Mesodermal cell (in vitro differentiated cells): ENCODE data around the gene SLC16A4.

Experiments
- H3K27ac ChIP-seq: 2 replicates; pipeline ENCODE4 v1.7.0; 2013; ENCODE audit warnings: mild to moderate bottlenecking, low read depth, low read length, moderate library complexity; ENCODE audit not compliant: severe bottlenecking
- H3K36me3 ChIP-seq: 2 replicates; pipeline ENCODE4 v1.7.1; 2013; ENCODE audit warnings: mild to moderate bottlenecking, low read length, moderate library complexity; ENCODE audit not compliant: control insufficient read depth, insufficient read depth
- H3K4me1 ChIP-seq: one replicate; pipeline ENCODE4 v1.7.1; 2013; ENCODE audit warnings: mild to moderate bottlenecking, low read length; ENCODE audit not compliant: insufficient read depth, control insufficient read depth, poor library complexity, severe bottlenecking
- H3K4me3 ChIP-seq: 2 replicates; pipeline ENCODE4 v1.7.0; 2013; ENCODE audit warnings: low read length, control low read depth, mild to moderate bottlenecking; ENCODE audit not compliant: insufficient read depth, poor library complexity, severe bottlenecking; ENCODE audit errors: extremely low read depth
- H3K9me3 ChIP-seq: 2 replicates; pipeline ENCODE4 v1.7.1; 2013; ENCODE audit warnings: mild to moderate bottlenecking, low read length, moderate library complexity; ENCODE audit not compliant: control insufficient read depth
- WGBS, 2 experiments: methylation state at CpG; one replicate each; pipeline ENCODE4 v1.1.5; 2013; ENCODE audit warnings: missing lambda C conversion rate in 2 of 2; ENCODE audit not compliant: insufficient coverage in 2 of 2; 5-methylcytosine and 5-hydroxymethylcytosine counted together

SLC16A4 gene

GRCh38 chr1:110326826-110327225 lies 64.0 kb downstream of the SLC16A4 start:
- Histone ChIP-seq H3K27ac (no peak overlapping the region), H3K4me1 (no peaks in the 10 kb centered on the region), H3K4me3 (no peak overlapping the region), H3K36me3 (no peaks in the 10 kb centered on the region), H3K9me3 (no peaks in the 10 kb centered on the region)
- WGBS, 2 experiments, result 100% methylated on average over 1 of the region's 1 CpG; no CpG with 5 or more reads in 1 of the 2 experiments

GRCh38 chr1:110324667-110325066 lies 66.2 kb downstream of the SLC16A4 start:
- no peaks in the 10 kb centered on the region for H3K36me3 ChIP-seq
- H3K9me3 ChIP-seq, result no peaks in the 10 kb centered on the region
- H3K4me1 ChIP-seq, result no peaks in the 10 kb centered on the region
- no peak overlapping the region for H3K27ac ChIP-seq
- no peak overlapping the region for H3K4me3 ChIP-seq
- WGBS, 2 experiments, result no CpG with 5 or more reads among the region's 1 CpG

GRCh38 chr1:110321846-110322245 lies 69.0 kb downstream of the SLC16A4 start:
- Histone ChIP-seq H3K9me3 (no peaks in the 10 kb centered on the region), H3K36me3 (no peaks in the 10 kb centered on the region), H3K27ac (no peak overlapping the region), H3K4me1 (peaks cover 5% of the 10 kb centered on the region), H3K4me3 (no peak overlapping the region)
- 93 to 98% methylated on average over 3 to 4 of the region's 4 CpGs for WGBS, 2 experiments

- Histone ChIP-seq H3K9me3 (no peaks in the 10 kb centered on the region), H3K36me3 (no peaks in the 10 kb centered on the region), H3K4me1 (peaks cover 5% of the 10 kb centered on the region), H3K4me3 (no peak overlapping the region), H3K27ac (no peak overlapping the region)
- WGBS, 2 experiments, result no CpG with 5 or more reads among the region's 2 CpGs
Measured at GRCh38 chr1:110321045-110321444, 69.8 kb downstream of the SLC16A4 start.

GRCh38 chr1:110320168-110320518 lies 70.7 kb downstream of the SLC16A4 start:
- peaks cover 5% of the 10 kb centered on the region for H3K4me1 ChIP-seq
- no peak overlapping the region for H3K27ac ChIP-seq
- no peak overlapping the region for H3K4me3 ChIP-seq
- H3K36me3 ChIP-seq, result no peaks in the 10 kb centered on the region
- WGBS, 2 experiments, result 100% methylated on average over 1 of the region's 1 CpG; no CpG with 5 or more reads in 1 of the 2 experiments
- no peaks in the 10 kb centered on the region for H3K9me3 ChIP-seq

- H3K4me1 ChIP-seq, result peaks cover 5% of the 10 kb centered on the region
- H3K9me3 ChIP-seq, result no peaks in the 10 kb centered on the region
- no peaks in the 10 kb centered on the region for H3K36me3 ChIP-seq
- H3K27ac ChIP-seq, result no peak overlapping the region
- no peak overlapping the region for H3K4me3 ChIP-seq
- 60% methylated on average over 1 of the region's 4 CpGs for WGBS, 2 experiments
Measured at GRCh38 chr1:110319332-110320167, 71.3 kb downstream of the SLC16A4 start.

- H3K9me3 ChIP-seq, result no peaks in the 10 kb centered on the region
- WGBS, 2 experiments, result 79 to 81% methylated on average over 4 of the region's 4 CpGs
- no peaks in the 10 kb centered on the region for H3K36me3 ChIP-seq
Measured at GRCh38 chr1:110318046-110318445, 72.8 kb downstream of the SLC16A4 start.

GRCh38 chr1:110316735-110317134 lies 74.1 kb downstream of the SLC16A4 start:
- no CpG with 5 or more reads among the region's 2 CpGs for whole genome bisulfite sequencing, 2 experiments
- no peaks in the 10 kb centered on the region for H3K9me3 ChIP-seq

More at GRCh38 chr1:110318046-110318445, 72.8 kb downstream of the SLC16A4 start:
- Histone ChIP-seq H3K4me3 (no peak overlapping the region), H3K27ac (no peak overlapping the region), H3K4me1 (peaks cover 8% of the 10 kb centered on the region)

More at GRCh38 chr1:110316735-110317134, 74.1 kb downstream of the SLC16A4 start:
- H3K36me3 ChIP-seq, result no peaks in the 10 kb centered on the region
- no peak overlapping the region for H3K27ac ChIP-seq
- H3K4me1 ChIP-seq, result peaks cover 9% of the 10 kb centered on the region
- H3K4me3 ChIP-seq, result no peak overlapping the region
